Prostate gland (tissue), 2 donors: ENCODE results near the gene PDXP. TPM values are rescaled to one million over a fixed set of nuclear protein-coding genes. Genes with fewer than 3 reads are reported as not detected.

ENCODE experiments used
- DNase-seq: peaks from one replicate; pipeline ENCODE4 v3.0.0-alpha.2; 2019; ENCODE audit warnings: low spot score
- H3K27ac ChIP-seq, 2 donors: fragments of 200-600 bp; sonication (generic); 2 replicates each; pipeline ENCODE4 v1.5.1; 2017 to 2019
- H3K27me3 ChIP-seq: fragments of 200-600 bp; sonication (generic); replicated peaks from 2 replicates; pipeline ENCODE4 v1.5.1; 2019; ENCODE audit not compliant: insufficient read depth
- H3K36me3 ChIP-seq, 2 donors: fragments of 200-600 bp; sonication (generic); 1 replicate in 1 of 2; 2 replicates in 1 of 2; pipeline versions ENCODE4 v1.5.1 to v1.8.1; 2017 to 2019
- H3K4me1 ChIP-seq: fragments of 200-600 bp; sonication (generic); replicated peaks from 2 replicates; pipeline ENCODE4 v1.5.1; 2019
- H3K4me3 ChIP-seq, 2 donors: fragments of 200-600 bp; sonication (generic); 2 replicates each; pipeline ENCODE4 v1.5.1; 2017 to 2019
- H3K9me3 ChIP-seq: fragments of 200-600 bp; sonication (generic); 2 replicates; pipeline ENCODE4 v1.5.1; 2017
- POLR2A ChIP-seq: fragments of 450-650 bp; IDR thresholded peaks from one replicate; pipeline ENCODE4 v1.6.1; 2016; ENCODE audit warnings: antibody characterized with exemption, mild to moderate bottlenecking
- POLR2AphosphoS5 ChIP-seq: sonication (generic); formaldehyde crosslinking; IDR thresholded peaks from one replicate; pipeline ENCODE4 v1.6.1; 2017; ENCODE audit warnings: antibody characterized with exemption
- WGBS: methylation state at CpG from one replicate; pipeline ENCODE4 v1.1.5; 2018; 5-methylcytosine and 5-hydroxymethylcytosine counted together
- intact Hi-C: fragments of 100-400 bp; cut with DNase I; formaldehyde crosslinking; loops from one replicate; pipeline ENCODE4 v1.14.2; 2022
- total RNA-seq, 2 donors: library from RNA; depleted of rRNA; stranded (reverse); fragments of >200 nt; gene quantifications; one replicate each; pipeline ENCODE4 v1.1.0, GENCODE V29; 2016
- TF ChIP-seq, protein P1 (sequence below), 4 experiments: fragments of 200-600 bp in 2 of 4; fragments of 450-650 bp in 2 of 4; sonication (generic) in 2 of 4; IDR thresholded peaks; 1 replicate in 3 of 4; 2 replicates in 1 of 4; pipeline ENCODE4 v1.5.1; 2016 to 2019; ENCODE audit warnings: antibody characterized with exemption in 4 of 4, mild to moderate bottlenecking in 2 of 4, moderate library complexity in 2 of 4

Gene PDXP
- total RNA-seq, 2 donors from 2014 or later, result 12.9 to 87.8 TPM

DNA sequence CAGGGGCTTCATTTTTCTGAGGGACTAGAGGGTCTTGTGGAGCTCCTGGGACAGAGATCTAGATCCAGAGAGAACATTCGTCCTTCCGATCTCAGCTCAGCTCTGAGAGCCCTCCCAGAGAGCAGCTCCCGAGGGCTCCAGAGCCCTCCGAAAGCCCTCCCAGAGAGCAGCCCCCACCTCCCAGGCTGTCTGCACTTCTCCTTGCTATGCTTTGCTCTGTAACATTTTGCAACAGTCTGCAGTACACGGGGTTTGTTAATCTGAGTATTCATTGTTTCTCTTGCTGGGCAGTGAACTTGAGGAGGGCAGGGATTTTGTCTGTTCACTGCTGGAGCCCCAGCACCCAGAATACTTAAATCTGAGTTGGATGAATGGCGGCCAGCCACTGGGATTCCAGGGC is 47.3 kb upstream of the PDXP start:
- TF ChIP-seq POLR2A (no peak), POLR2AphosphoS5 (no peak)
- TF ChIP-seq, protein P1, sequence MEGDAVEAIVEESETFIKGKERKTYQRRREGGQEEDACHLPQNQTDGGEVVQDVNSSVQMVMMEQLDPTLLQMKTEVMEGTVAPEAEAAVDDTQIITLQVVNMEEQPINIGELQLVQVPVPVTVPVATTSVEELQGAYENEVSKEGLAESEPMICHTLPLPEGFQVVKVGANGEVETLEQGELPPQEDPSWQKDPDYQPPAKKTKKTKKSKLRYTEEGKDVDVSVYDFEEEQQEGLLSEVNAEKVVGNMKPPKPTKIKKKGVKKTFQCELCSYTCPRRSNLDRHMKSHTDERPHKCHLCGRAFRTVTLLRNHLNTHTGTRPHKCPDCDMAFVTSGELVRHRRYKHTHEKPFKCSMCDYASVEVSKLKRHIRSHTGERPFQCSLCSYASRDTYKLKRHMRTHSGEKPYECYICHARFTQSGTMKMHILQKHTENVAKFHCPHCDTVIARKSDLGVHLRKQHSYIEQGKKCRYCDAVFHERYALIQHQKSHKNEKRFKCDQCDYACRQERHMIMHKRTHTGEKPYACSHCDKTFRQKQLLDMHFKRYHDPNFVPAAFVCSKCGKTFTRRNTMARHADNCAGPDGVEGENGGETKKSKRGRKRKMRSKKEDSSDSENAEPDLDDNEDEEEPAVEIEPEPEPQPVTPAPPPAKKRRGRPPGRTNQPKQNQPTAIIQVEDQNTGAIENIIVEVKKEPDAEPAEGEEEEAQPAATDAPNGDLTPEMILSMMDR (IDR thresholded peaks at IDR 0.05), result no peak
- H3K27ac ChIP-seq, result no peak overlapping the region
- H3K27me3 ChIP-seq, result no peaks in the 10 kb centered on the region
- H3K4me1 ChIP-seq, result peaks cover 20% of the 10 kb centered on the region
- intact Hi-C loops, result no loop called here
- DNase-seq, result no peak
- WGBS, result 66% methylated on average over 6 of the region's 6 CpGs
- no peaks in the 10 kb centered on the region for H3K36me3 ChIP-seq
- no peak overlapping the region for H3K4me3 ChIP-seq
- H3K9me3 ChIP-seq, result no peaks in the 10 kb centered on the region

DNA sequence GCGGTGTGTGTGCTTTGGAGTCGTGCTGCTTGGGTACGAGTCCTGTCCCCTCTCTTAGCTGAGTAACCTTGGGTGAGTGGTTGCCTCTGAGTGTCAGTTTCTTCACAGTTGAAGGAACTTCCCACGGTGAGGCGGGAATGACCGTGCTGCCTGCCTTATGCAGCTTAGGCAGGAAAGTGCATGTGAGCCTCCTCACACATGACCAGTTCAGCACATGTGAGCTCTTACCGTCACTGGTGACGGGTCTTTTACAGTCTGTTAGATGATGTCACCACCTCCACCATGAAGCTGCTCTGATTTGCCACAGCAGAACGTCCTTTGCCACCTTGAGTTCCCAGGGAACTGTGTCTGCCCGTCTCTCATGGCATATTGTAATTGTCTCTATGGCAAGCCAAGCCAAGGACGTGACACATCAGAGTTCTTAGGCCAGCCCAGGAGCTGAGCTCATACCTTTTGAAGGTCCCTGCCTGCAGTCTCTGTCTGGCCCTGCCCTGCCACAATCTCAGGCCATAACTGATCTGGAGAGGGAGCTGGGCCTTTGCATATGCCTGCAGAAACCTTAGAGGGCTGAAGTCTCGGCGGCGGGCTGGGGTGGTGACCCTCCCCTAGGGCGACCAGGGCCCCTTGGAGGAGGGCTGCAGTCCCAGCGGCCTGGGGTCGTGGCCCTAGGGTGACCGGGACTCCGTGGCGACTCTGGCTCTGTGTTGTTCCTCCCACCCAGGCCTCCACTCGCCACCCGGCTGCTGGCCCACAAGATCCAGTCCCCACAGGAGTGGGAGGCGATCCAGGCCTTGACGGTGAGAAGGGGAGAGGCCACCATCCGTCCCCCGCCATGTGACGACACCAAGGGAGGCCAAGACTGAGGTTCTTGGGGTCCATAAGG is 42.1 kb upstream of the PDXP start:
- peaks cover 0 to 2% of the 10 kb centered on the region in 2 donors for H3K36me3 ChIP-seq
- no peaks in the 10 kb centered on the region for H3K27me3 ChIP-seq
- no peak overlapping the region for H3K27ac ChIP-seq
- TF ChIP-seq, protein P1 (IDR thresholded peaks at IDR 0.05), result no peak
- TF ChIP-seq POLR2AphosphoS5 (no peak), POLR2A (no peak)
- no peak overlapping the region for H3K4me3 ChIP-seq
- DNase-seq, result no peak
- intact Hi-C loops, result no loop called here
- H3K4me1 ChIP-seq, result peaks cover 5% of the 10 kb centered on the region
- H3K9me3 ChIP-seq, result no peaks in the 10 kb centered on the region
- WGBS, result 86% methylated on average over 21 of the region's 27 CpGs

DNA sequence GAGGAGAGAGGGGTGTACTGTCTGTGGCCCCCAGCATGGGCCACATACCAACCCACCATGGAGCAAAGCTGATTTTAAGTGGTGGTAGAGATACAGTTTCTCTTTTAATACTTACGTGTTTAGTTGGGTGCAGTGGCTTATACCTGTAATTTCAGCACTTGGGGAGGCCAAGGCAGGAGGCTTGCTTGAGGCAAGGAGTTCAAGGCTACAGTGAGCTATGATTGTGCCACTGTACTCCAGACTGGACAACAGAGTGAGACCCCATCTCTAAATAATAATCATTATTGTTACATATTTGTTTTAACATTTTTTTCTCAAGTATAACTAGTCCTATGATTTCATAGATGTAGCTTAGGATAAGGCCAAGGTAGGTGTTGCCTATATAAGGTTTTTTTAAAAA is 41.1 kb upstream of the PDXP start:
- whole genome bisulfite sequencing, result 91% methylated on average over 1 of the region's 1 CpG
- no peak for DNase-seq
- Histone ChIP-seq H3K4me1 (peaks cover 5% of the 10 kb centered on the region), H3K27me3 (no peaks in the 10 kb centered on the region), H3K36me3 (peaks cover 0 to 2% of the 10 kb centered on the region in 2 donors), H3K4me3 (no peak overlapping the region), H3K9me3 (no peaks in the 10 kb centered on the region), H3K27ac (no peak overlapping the region)
- intact Hi-C loops, result no loop called here
- TF ChIP-seq POLR2A, result no peak
- TF ChIP-seq, protein P1 (IDR thresholded peaks at IDR 0.05), result no peak
- TF ChIP-seq POLR2AphosphoS5, result no peak

DNA sequence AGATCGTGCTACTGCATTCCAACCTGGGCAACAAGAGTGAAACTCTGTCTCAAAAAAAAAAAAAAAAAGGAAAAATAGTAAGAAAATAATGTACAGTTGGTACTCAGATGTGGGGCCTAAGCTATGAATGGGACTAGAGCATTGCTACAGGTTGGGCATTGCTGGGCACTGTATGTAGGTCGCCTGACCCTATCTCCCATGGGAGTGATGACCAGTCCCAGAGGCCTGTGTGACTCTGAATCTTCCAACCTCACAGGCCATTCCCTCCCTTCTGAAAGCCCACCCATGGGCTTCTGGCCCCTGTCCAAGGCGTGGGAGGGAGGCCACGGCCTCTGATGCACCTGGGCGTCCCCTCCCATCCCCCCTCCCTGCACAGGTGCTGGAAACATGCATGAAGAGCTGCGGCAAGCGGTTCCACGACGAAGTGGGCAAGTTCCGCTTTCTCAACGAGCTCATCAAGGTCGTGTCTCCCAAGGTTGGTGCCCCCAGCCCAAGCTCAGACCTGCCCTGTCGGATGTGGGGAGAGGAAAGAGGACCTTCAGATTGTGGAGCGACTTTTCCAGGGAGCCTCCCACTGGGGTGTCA is 40.4 kb upstream of the PDXP start:
- no peak for DNase-seq
- H3K4me1 ChIP-seq, result peaks cover 5% of the 10 kb centered on the region
- no peak overlapping the region for H3K4me3 ChIP-seq
- intact Hi-C loops, result no loop called here
- 91% methylated on average over 11 of the region's 14 CpGs for WGBS
- TF ChIP-seq, protein P1 (IDR thresholded peaks at IDR 0.05), result no peak
- no peak for TF ChIP-seq POLR2AphosphoS5
- no peak for TF ChIP-seq POLR2A
- H3K36me3 ChIP-seq, result peaks cover 0 to 2% of the 10 kb centered on the region in 2 donors
- no peaks in the 10 kb centered on the region for H3K27me3 ChIP-seq
- H3K9me3 ChIP-seq, result no peaks in the 10 kb centered on the region
- H3K27ac ChIP-seq, result no peak overlapping the region
